HG02884 (cell line): Measurements from ENCODE around the gene AGRP.

ENCODE experiments used
- ATAC-seq: cut with Tn5 transposase; IDR thresholded peaks from one replicate; pipeline ENCODE4 v1.9.1; 2021; ENCODE audit warnings: mild to moderate bottlenecking, moderate library complexity; ENCODE audit not compliant: unreplicated experiment

The AGRP gene

GRCh38 chr16:67463691-67464090, 19.7 kb downstream of the AGRP start:
- no peak for ATAC-seq

- ATAC-seq, result no peak
Measured at GRCh38 chr16:67463059-67463458, 20.3 kb downstream of the AGRP start.

GRCh38 chr16:67462279-67462655, 21.1 kb downstream of the AGRP start:
- no peak for ATAC-seq

GRCh38 chr16:67461600-67462278, 21.6 kb downstream of the AGRP start:
- ATAC-seq, result no peak

- no peak for ATAC-seq
Measured at GRCh38 chr16:67460961-67461360, 22.4 kb downstream of the AGRP start.

- ATAC-seq, result no peak
Measured at GRCh38 chr16:67460168-67460567, 23.2 kb downstream of the AGRP start.

- no peak for ATAC-seq
Measured at GRCh38 chr16:67459861-67460150, 23.5 kb downstream of the AGRP start.

- no peak for ATAC-seq
Measured at GRCh38 chr16:67459066-67459860, 24.1 kb downstream of the AGRP start.

GRCh38 chr16:67458121-67458641, 25.2 kb downstream of the AGRP start:
- ATAC-seq, result no peak

- ATAC-seq, result no peak
Measured at GRCh38 chr16:67457611-67458010, 25.7 kb downstream of the AGRP start.

GRCh38 chr16:67456391-67457081, 26.8 kb downstream of the AGRP start:
- ATAC-seq, result no peak

GRCh38 chr16:67454852-67455251, 28.5 kb downstream of the AGRP start:
- ATAC-seq, result no peak

GRCh38 chr16:67454104-67454503, 29.2 kb downstream of the AGRP start:
- ATAC-seq, result no peak

GRCh38 chr16:67451704-67452435, 31.5 kb downstream of the AGRP start:
- ATAC-seq, result no peak

- no peak for ATAC-seq
Measured at GRCh38 chr16:67451061-67451703, 32.2 kb downstream of the AGRP start.

- no peak for ATAC-seq
Measured at GRCh38 chr16:67449739-67450138, 33.6 kb downstream of the AGRP start.

GRCh38 chr16:67449336-67449735, 34.0 kb downstream of the AGRP start:
- ATAC-seq, result no peak

- ATAC-seq, result no peak
Measured at GRCh38 chr16:67448580-67448979, 34.8 kb downstream of the AGRP start.

GRCh38 chr16:67447508-67448076, 35.8 kb downstream of the AGRP start:
- ATAC-seq, result no peak

GRCh38 chr16:67446968-67447507, 36.3 kb downstream of the AGRP start:
- no peak for ATAC-seq
